ENCODE measurements around the gene LDHD. TPM values are rescaled to one million over a fixed set of nuclear protein-coding genes. Genes with fewer than 3 reads are reported as not detected.

The LDHD gene
- total and polyA plus RNA-seq, 9 of the 15 experiments (the other 6 are each of a cell fraction or from before 2014, with no cell fraction given) = 0.19 to 0.86 (median 0.54) TPM; not detected in 3

- TF ChIP-seq NR1H2 (CRISPR knock-in tag; IDR thresholded peaks at IDR 0.05) (no peak), HDAC6 (IDR thresholded peaks at IDR 0.05; ENCODE audit: low read depth, low read length) (no peak), AFF1 (IDR thresholded peaks at IDR 0.05; ENCODE audit: low read depth in 1 of 2, partially characterized antibody in 2 of 2) (no peak), ZNF408 (CRISPR knock-in tag; IDR thresholded peaks at IDR 0.05; ENCODE audit: low read depth) (no peak), SMC3 (conservative IDR thresholded peaks at IDR 0.05; ENCODE audit: insufficient read depth, low read depth, low read length) (no peak), PPARD (CRISPR knock-in tag; IDR thresholded peaks at IDR 0.05) (no peak), LEF1 (IDR thresholded peaks at IDR 0.05) (peak; percentile 59; the same call in 1 of the 2 replicates), ZBTB7A (IDR thresholded peaks at IDR 0.05; ENCODE audit: borderline replicate concordance, control insufficient read depth, low read depth, low read length) (peak; percentile 40; the same call in 1 of the 2 replicates), ZBTB2 (IDR thresholded peaks at IDR 0.05) (0 out of 2 replicates have a peak, but pooled peaks have one; percentile 13), RBM34 (IDR thresholded peaks at IDR 0.05; ENCODE audit: borderline replicate concordance, insufficient read depth, low read length) (no peak), CBX1 (IDR thresholded peaks at IDR 0.05; ENCODE audit: low read depth) (peak; percentile 44; the same call in 1 of the 2 replicates), GTF2B (IDR thresholded peaks at IDR 0.05; ENCODE audit: extremely low read depth, insufficient read length) (no peak), TARDBP (IDR thresholded peaks at IDR 0.05) (no peak)
Observed at GRCh38 chr16:75074920-75075687, 41.5 kb downstream of the LDHD start (continued).
